ENCODE measurements around the gene SLC9A8.
"Not testable (repeated sequence)": the region's sequence is repeated elsewhere in the genome, so short reads cannot be mapped to it uniquely, and the experiment has no call there.

The SLC9A8 gene

DNA sequence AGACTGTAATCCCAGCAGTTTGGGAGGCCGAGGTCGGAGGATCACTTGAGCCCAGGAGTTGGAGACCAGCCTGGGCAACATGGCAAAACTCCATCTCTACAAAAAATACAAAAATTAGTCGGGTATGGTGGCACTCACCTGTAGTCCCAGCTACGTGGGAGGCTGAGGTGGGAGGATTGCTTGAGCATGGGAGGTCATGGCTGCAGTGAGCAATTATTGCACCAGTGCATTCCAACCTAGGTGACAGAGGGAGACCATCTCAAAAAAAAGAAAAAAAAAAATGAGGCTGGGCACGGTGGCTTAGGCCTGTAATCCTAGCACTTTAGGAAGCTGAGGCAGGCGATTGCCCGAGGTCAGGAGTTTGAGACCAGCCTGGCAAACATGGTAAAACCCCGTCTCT is 38.4 kb upstream of the SLC9A8 start:
- H3K27me3 ChIP-seq (ENCODE audit: control insufficient read depth in 1 of 2, insufficient read depth in 2 of 2, low read length in 2 of 2); H3K9ac ChIP-seq (ENCODE audit: low read depth in 1 of 2, low read length in 2 of 2); H3K4me3 ChIP-seq (ENCODE audit: low read depth in 1 of 2, low read length in 2 of 2); H3K36me3 ChIP-seq (ENCODE audit: control insufficient read depth in 1 of 2, insufficient read depth in 2 of 2, low read length in 2 of 2); H3K9me3 ChIP-seq (ENCODE audit: control insufficient read depth in 1 of 2, low read length in 2 of 2); H3K27ac ChIP-seq (ENCODE audit: low read depth, low read length): not testable (repeated sequence)
- peaks cover 24 to 36% of the 10 kb centered on the region in 2 donors for H3K4me1 ChIP-seq (ENCODE audit: control insufficient read depth in 1 of 2, insufficient read depth in 2 of 2, low read length in 2 of 2)

- Histone ChIP-seq H3K36me3 (ENCODE audit: control insufficient read depth in 1 of 2, insufficient read depth in 2 of 2, low read length in 2 of 2) (no peaks in the 10 kb centered on the region), H3K9ac (ENCODE audit: low read depth in 1 of 2, low read length in 2 of 2) (peak overlapping the region in 1 of 2 donors; percentile 50), H3K4me3 (ENCODE audit: low read depth in 1 of 2, low read length in 2 of 2) (no peak overlapping the region), H3K9me3 (ENCODE audit: control insufficient read depth in 1 of 2, low read length in 2 of 2) (no peaks in the 10 kb centered on the region), H3K4me1 (ENCODE audit: control insufficient read depth in 1 of 2, insufficient read depth in 2 of 2, low read length in 2 of 2) (peaks cover 24 to 35% of the 10 kb centered on the region in 2 donors), H3K27me3 (ENCODE audit: control insufficient read depth in 1 of 2, insufficient read depth in 2 of 2, low read length in 2 of 2) (no peaks in the 10 kb centered on the region), H3K27ac (ENCODE audit: low read depth, low read length) (peak overlapping the region; percentile 46)
Measured at GRCh38 chr20:49775229-49775693, 37.4 kb upstream of the SLC9A8 start.

- no peaks in the 10 kb centered on the region for H3K27me3 ChIP-seq (ENCODE audit: control insufficient read depth in 1 of 2, insufficient read depth in 2 of 2, low read length in 2 of 2)
- no peak overlapping the region for H3K9ac ChIP-seq (ENCODE audit: low read depth in 1 of 2, low read length in 2 of 2)
- no peaks in the 10 kb centered on the region for H3K36me3 ChIP-seq (ENCODE audit: control insufficient read depth in 1 of 2, insufficient read depth in 2 of 2, low read length in 2 of 2)
Measured at GRCh38 chr20:49779972-49780371, 32.7 kb upstream of the SLC9A8 start.

DNA sequence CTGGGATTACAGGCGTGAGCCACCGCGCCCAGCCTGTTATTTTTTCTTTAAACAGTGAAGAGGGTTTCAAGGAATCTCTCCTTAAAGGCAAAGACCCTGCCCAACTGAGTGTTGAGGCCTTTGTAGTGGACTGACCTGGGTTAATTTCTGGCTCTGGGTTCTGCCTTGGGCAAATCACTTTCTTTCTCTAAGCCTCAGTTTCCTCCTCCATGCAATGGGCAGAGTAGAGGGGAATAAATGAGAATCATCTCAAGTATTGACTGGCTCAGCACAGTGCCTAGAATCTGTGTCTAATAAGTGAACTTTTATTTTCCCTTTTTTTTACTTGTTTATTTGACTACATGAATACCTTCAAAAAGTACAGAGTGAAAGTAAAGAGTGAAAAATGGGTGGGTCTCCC is 31.0 kb upstream of the SLC9A8 start:
- peaks cover 0 to 5% of the 10 kb centered on the region in 2 donors for H3K4me1 ChIP-seq (ENCODE audit: control insufficient read depth in 1 of 2, insufficient read depth in 2 of 2, low read length in 2 of 2)
- no peaks in the 10 kb centered on the region for H3K9me3 ChIP-seq (ENCODE audit: control insufficient read depth in 1 of 2, low read length in 2 of 2)
- no peak overlapping the region for H3K27ac ChIP-seq (ENCODE audit: low read depth, low read length)
- no peak overlapping the region for H3K9ac ChIP-seq (ENCODE audit: low read depth in 1 of 2, low read length in 2 of 2)
- no peak overlapping the region for H3K4me3 ChIP-seq (ENCODE audit: low read depth in 1 of 2, low read length in 2 of 2)
- no peaks in the 10 kb centered on the region for H3K27me3 ChIP-seq (ENCODE audit: control insufficient read depth in 1 of 2, insufficient read depth in 2 of 2, low read length in 2 of 2)
- no peaks in the 10 kb centered on the region for H3K36me3 ChIP-seq (ENCODE audit: control insufficient read depth in 1 of 2, insufficient read depth in 2 of 2, low read length in 2 of 2)

More at GRCh38 chr20:49779972-49780371, 32.7 kb upstream of the SLC9A8 start:
- Histone ChIP-seq H3K27ac (ENCODE audit: low read depth, low read length) (no peak overlapping the region), H3K4me1 (ENCODE audit: control insufficient read depth in 1 of 2, insufficient read depth in 2 of 2, low read length in 2 of 2) (peaks cover 13 to 20% of the 10 kb centered on the region in 2 donors), H3K9me3 (ENCODE audit: control insufficient read depth in 1 of 2, low read length in 2 of 2) (no peaks in the 10 kb centered on the region), H3K4me3 (ENCODE audit: low read depth in 1 of 2, low read length in 2 of 2) (no peak overlapping the region)

GRCh38 chr20:49782439-49782838 is 30.2 kb upstream of the SLC9A8 start:
- H3K36me3 ChIP-seq (ENCODE audit: control insufficient read depth in 1 of 2, insufficient read depth in 2 of 2, low read length in 2 of 2); H3K27ac ChIP-seq (ENCODE audit: low read depth, low read length); H3K9ac ChIP-seq (ENCODE audit: low read depth in 1 of 2, low read length in 2 of 2); H3K4me1 ChIP-seq (ENCODE audit: control insufficient read depth in 1 of 2, insufficient read depth in 2 of 2, low read length in 2 of 2); H3K27me3 ChIP-seq (ENCODE audit: control insufficient read depth in 1 of 2, insufficient read depth in 2 of 2, low read length in 2 of 2); H3K4me3 ChIP-seq (ENCODE audit: low read depth in 1 of 2, low read length in 2 of 2); H3K9me3 ChIP-seq (ENCODE audit: control insufficient read depth in 1 of 2, low read length in 2 of 2): not testable (repeated sequence)

- H3K4me3 ChIP-seq (ENCODE audit: low read depth in 1 of 2, low read length in 2 of 2); H3K27ac ChIP-seq (ENCODE audit: low read depth, low read length); H3K36me3 ChIP-seq (ENCODE audit: control insufficient read depth in 1 of 2, insufficient read depth in 2 of 2, low read length in 2 of 2); H3K9me3 ChIP-seq (ENCODE audit: control insufficient read depth in 1 of 2, low read length in 2 of 2); H3K9ac ChIP-seq (ENCODE audit: low read depth in 1 of 2, low read length in 2 of 2); H3K4me1 ChIP-seq (ENCODE audit: control insufficient read depth in 1 of 2, insufficient read depth in 2 of 2, low read length in 2 of 2); H3K27me3 ChIP-seq (ENCODE audit: control insufficient read depth in 1 of 2, insufficient read depth in 2 of 2, low read length in 2 of 2): not testable (repeated sequence)
Measured at GRCh38 chr20:49783021-49783995, 29.3 kb upstream of the SLC9A8 start.

DNA sequence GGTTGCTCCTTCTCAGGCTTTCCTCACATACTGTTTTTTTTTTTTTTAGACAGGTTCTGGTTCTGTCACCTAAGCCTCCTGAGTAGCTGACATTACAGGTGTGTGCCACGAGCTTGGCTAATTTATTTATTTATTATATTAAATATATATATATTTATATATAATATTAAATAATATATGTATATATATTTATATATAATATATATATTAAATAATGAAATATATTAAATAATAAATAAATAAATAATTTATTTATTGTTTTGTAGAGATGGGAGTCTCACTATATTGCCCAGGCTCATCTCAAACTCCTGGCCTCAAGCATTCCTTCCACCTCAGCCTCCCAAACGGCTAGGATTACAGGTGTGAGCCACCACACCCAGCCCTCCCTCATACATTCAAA is 28.3 kb upstream of the SLC9A8 start:
- no peaks in the 10 kb centered on the region for H3K27me3 ChIP-seq (ENCODE audit: control insufficient read depth in 1 of 2, insufficient read depth in 2 of 2, low read length in 2 of 2)
- no peaks in the 10 kb centered on the region for H3K9me3 ChIP-seq (ENCODE audit: control insufficient read depth in 1 of 2, low read length in 2 of 2)
- no peaks in the 10 kb centered on the region for H3K36me3 ChIP-seq (ENCODE audit: control insufficient read depth in 1 of 2, insufficient read depth in 2 of 2, low read length in 2 of 2)
- H3K4me3 ChIP-seq (ENCODE audit: low read depth in 1 of 2, low read length in 2 of 2): no peak overlapping the region
- peaks cover 0 to 5% of the 10 kb centered on the region in 2 donors for H3K4me1 ChIP-seq (ENCODE audit: control insufficient read depth in 1 of 2, insufficient read depth in 2 of 2, low read length in 2 of 2)
- no peak overlapping the region for H3K27ac ChIP-seq (ENCODE audit: low read depth, low read length)
- H3K9ac ChIP-seq (ENCODE audit: low read depth in 1 of 2, low read length in 2 of 2): no peak overlapping the region

GRCh38 chr20:49785149-49785851 is 27.3 kb upstream of the SLC9A8 start:
- H3K9ac ChIP-seq (ENCODE audit: low read depth in 1 of 2, low read length in 2 of 2): no peak overlapping the region
- peaks cover 0 to 13% of the 10 kb centered on the region in 2 donors for H3K4me1 ChIP-seq (ENCODE audit: control insufficient read depth in 1 of 2, insufficient read depth in 2 of 2, low read length in 2 of 2)
- no peaks in the 10 kb centered on the region for H3K27me3 ChIP-seq (ENCODE audit: control insufficient read depth in 1 of 2, insufficient read depth in 2 of 2, low read length in 2 of 2)
- no peaks in the 10 kb centered on the region for H3K9me3 ChIP-seq (ENCODE audit: control insufficient read depth in 1 of 2, low read length in 2 of 2)
- H3K27ac ChIP-seq (ENCODE audit: low read depth, low read length): no peak overlapping the region
- H3K36me3 ChIP-seq (ENCODE audit: control insufficient read depth in 1 of 2, insufficient read depth in 2 of 2, low read length in 2 of 2): no peaks in the 10 kb centered on the region
- H3K4me3 ChIP-seq (ENCODE audit: low read depth in 1 of 2, low read length in 2 of 2): no peak overlapping the region

- Histone ChIP-seq H3K4me1 (ENCODE audit: control insufficient read depth in 1 of 2, insufficient read depth in 2 of 2, low read length in 2 of 2) (peaks cover 0 to 16% of the 10 kb centered on the region in 2 donors), H3K9me3 (ENCODE audit: control insufficient read depth in 1 of 2, low read length in 2 of 2) (no peaks in the 10 kb centered on the region), H3K4me3 (ENCODE audit: low read depth in 1 of 2, low read length in 2 of 2) (peak overlapping the region in 1 of 2 donors; percentile 40), H3K36me3 (ENCODE audit: control insufficient read depth in 1 of 2, insufficient read depth in 2 of 2, low read length in 2 of 2) (no peaks in the 10 kb centered on the region), H3K27ac (ENCODE audit: low read depth, low read length) (no peak overlapping the region), H3K9ac (ENCODE audit: low read depth in 1 of 2, low read length in 2 of 2) (peak overlapping the region in 1 of 2 donors; percentile 12), H3K27me3 (ENCODE audit: control insufficient read depth in 1 of 2, insufficient read depth in 2 of 2, low read length in 2 of 2) (no peaks in the 10 kb centered on the region)
Measured at GRCh38 chr20:49785852-49786175, 26.8 kb upstream of the SLC9A8 start.

DNA sequence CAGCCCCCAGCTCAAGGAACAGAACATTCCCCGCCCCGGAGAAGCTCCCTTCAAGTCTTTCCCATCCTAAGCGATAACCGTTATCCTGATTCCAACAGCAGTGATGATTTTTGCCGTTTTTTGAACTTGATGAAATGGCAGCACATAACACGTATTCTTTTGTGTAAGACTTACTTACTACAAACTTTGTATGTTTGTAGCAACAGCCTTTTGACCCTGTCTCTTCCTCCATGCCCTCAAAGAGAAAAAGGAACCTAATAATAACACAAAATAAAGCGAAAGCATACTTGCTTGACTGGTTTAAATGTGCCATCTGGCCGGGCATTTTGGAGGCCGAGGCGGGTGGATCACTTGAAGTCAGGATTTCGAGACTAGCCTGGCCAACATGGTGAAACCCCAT is 26.4 kb upstream of the SLC9A8 start:
- peak overlapping the region in 1 of 2 donors; percentile 12 for H3K9ac ChIP-seq (ENCODE audit: low read depth in 1 of 2, low read length in 2 of 2)
- H3K27me3 ChIP-seq (ENCODE audit: control insufficient read depth in 1 of 2, insufficient read depth in 2 of 2, low read length in 2 of 2): no peaks in the 10 kb centered on the region
- peaks cover 0 to 18% of the 10 kb centered on the region in 2 donors for H3K4me1 ChIP-seq (ENCODE audit: control insufficient read depth in 1 of 2, insufficient read depth in 2 of 2, low read length in 2 of 2)
- H3K9me3 ChIP-seq (ENCODE audit: control insufficient read depth in 1 of 2, low read length in 2 of 2): no peaks in the 10 kb centered on the region
- H3K4me3 ChIP-seq (ENCODE audit: low read depth in 1 of 2, low read length in 2 of 2): peak overlapping the region in 1 of 2 donors; percentile 40
- no peak overlapping the region for H3K27ac ChIP-seq (ENCODE audit: low read depth, low read length)
- H3K36me3 ChIP-seq (ENCODE audit: control insufficient read depth in 1 of 2, insufficient read depth in 2 of 2, low read length in 2 of 2): no peaks in the 10 kb centered on the region

Data from duodenal mucosa (tissue), 2 donors.